ENCODE results near the gene SFXN1.

DNA sequence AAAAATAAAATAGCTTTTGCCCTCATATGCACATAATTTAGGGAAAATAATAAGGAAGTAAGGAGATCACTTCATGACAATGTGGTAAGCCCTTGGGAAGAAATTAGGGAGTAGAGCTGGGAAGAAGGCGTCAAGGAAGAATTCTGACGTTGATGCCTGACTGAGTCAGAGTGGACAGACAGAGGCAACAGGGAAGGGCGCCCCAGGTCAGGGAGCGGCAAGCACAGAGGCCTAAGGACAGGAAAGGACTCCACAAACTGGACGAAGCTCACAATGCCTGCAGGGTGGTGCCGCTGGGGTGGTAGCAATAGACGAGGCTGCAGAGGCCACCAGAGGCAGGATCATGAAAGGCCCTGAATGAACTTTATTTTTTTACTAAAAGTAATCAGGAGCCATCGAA lies 42.0 kb upstream of the SFXN1 start:
- TF ChIP-seq, protein P1, sequence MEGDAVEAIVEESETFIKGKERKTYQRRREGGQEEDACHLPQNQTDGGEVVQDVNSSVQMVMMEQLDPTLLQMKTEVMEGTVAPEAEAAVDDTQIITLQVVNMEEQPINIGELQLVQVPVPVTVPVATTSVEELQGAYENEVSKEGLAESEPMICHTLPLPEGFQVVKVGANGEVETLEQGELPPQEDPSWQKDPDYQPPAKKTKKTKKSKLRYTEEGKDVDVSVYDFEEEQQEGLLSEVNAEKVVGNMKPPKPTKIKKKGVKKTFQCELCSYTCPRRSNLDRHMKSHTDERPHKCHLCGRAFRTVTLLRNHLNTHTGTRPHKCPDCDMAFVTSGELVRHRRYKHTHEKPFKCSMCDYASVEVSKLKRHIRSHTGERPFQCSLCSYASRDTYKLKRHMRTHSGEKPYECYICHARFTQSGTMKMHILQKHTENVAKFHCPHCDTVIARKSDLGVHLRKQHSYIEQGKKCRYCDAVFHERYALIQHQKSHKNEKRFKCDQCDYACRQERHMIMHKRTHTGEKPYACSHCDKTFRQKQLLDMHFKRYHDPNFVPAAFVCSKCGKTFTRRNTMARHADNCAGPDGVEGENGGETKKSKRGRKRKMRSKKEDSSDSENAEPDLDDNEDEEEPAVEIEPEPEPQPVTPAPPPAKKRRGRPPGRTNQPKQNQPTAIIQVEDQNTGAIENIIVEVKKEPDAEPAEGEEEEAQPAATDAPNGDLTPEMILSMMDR (IDR thresholded peaks at IDR 0.05): no peak
- TF ChIP-seq POLR2A (IDR thresholded peaks at IDR 0.05): no peak
- TF ChIP-seq POLR2AphosphoS5 (IDR thresholded peaks at IDR 0.05): no peak
- TF ChIP-seq EP300 (IDR thresholded peaks at IDR 0.05): no peak
